ENCODE measurements around the gene CEPT1.

- TF ChIP-seq CTCF (IDR thresholded peaks at IDR 0.05) (no peak), EP300 (IDR thresholded peaks at IDR 0.05) (no peak)
Observed at GRCh38 chr1:111164151-111164550, 24.1 kb downstream of the CEPT1 start.
